Activated gamma-delta T cell treated with Interleukin-2 at 50 U/mL for 16 hours (primary cell): ENCODE data around the gene ZNF646.
A peak's percentile ranks its signal among the peaks of the same experiment; 100 is the strongest.

ENCODE experiments used
- DNase-seq: peaks from one replicate; pipeline ENCODE4 v3.0.0-alpha.2; 2020

Gene ZNF646, protein sequence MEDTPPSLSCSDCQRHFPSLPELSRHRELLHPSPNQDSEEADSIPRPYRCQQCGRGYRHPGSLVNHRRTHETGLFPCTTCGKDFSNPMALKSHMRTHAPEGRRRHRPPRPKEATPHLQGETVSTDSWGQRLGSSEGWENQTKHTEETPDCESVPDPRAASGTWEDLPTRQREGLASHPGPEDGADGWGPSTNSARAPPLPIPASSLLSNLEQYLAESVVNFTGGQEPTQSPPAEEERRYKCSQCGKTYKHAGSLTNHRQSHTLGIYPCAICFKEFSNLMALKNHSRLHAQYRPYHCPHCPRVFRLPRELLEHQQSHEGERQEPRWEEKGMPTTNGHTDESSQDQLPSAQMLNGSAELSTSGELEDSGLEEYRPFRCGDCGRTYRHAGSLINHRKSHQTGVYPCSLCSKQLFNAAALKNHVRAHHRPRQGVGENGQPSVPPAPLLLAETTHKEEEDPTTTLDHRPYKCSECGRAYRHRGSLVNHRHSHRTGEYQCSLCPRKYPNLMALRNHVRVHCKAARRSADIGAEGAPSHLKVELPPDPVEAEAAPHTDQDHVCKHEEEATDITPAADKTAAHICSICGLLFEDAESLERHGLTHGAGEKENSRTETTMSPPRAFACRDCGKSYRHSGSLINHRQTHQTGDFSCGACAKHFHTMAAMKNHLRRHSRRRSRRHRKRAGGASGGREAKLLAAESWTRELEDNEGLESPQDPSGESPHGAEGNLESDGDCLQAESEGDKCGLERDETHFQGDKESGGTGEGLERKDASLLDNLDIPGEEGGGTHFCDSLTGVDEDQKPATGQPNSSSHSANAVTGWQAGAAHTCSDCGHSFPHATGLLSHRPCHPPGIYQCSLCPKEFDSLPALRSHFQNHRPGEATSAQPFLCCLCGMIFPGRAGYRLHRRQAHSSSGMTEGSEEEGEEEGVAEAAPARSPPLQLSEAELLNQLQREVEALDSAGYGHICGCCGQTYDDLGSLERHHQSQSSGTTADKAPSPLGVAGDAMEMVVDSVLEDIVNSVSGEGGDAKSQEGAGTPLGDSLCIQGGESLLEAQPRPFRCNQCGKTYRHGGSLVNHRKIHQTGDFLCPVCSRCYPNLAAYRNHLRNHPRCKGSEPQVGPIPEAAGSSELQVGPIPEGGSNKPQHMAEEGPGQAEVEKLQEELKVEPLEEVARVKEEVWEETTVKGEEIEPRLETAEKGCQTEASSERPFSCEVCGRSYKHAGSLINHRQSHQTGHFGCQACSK (N-terminal part only)

GRCh38 chr16:31073970-31074813 lies at the start of gene ZNF646, which contains the start of gene ZNF668:
Gene ZNF646, plus strand, starts transcription at chr16:31074422. Its CDS starts 1,903 bp downstream, at chr16:31076325.
Gene ZNF668, minus strand, starts transcription at chr16:31074240. Its CDS starts 9,781 bp downstream, at chr16:31064459.
- DNase-seq, result peak; percentile 97

- no peak for DNase-seq
These were observed 48.9 kb upstream of the ZNF646 start for GRCh38 chr16:31025339-31025738.

GRCh38 chr16:31029272-31029671 lies 45.0 kb upstream of the ZNF646 start:
- DNase-seq, result no peak

DNA sequence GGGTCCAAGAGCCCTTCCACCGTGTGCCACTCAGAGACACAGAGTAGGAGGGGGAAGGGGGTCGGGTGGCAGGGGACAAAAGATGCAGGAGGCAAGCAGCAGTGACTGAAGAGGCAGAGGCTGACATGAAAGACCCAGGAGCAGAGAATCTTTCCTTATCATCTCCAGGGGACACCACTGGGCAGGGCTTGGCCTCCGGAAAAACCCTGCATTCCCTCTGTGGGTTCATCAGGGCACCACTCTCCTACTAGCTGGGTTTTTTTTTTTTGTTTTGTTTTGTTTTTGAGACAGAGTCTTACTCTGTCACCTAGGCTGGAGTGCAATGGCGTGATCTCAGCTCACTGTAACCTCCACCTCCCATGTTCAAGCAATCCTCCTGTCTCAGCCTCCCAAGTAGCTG lies 42.9 kb upstream of the ZNF646 start:
- no peak for DNase-seq

DNA sequence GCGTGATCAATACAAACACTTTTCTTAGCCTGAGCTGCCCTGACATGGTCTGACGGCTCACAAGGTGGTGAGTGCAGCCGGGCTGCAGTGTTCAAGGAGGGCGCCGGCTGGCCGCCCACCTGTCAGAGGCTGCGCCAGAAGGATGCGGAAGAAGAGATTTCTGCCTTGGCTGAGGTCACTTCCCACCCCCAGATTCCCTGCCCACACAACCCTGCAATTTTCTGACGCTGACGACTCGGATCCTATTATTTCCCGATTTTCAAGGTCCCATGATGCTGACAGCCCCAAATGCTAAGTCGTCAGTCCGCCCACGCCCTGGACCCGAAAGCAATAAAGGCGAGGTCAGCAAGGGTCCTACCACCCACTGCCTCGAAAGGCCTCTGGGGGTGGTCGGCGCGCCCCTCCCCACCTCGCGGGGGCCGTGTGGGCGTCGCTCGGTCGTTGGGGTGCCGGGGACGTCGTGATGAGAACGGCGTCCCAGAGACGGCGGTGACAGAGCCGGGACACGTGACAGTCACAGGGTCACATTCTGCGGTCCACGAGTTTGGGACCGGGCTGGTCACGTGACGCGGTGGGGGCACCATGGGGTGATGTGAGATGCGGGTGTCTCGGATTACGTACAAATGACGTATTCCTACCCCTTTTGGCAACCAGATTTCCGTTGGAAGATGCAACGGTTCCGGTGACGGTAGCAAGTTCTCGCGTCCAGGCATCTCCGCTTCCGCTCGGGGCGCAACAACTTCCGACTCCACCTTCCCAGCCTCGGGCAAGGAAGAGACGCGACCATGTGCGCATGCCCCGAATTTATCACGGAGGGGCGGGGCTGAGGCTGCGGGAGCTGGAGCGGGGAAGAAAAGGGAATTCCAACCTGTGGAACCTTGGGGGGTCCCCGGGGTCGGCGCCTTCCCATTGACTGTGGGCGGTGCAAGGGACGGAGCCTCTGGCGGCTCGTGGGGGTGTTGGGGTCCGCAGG lies 41.2 kb upstream of the ZNF646 start, which contains the start of gene STX4:
Gene STX4, plus strand, starts transcription at position 823 of the 973 bp plus-strand sequence. CDS start 248 bp downstream, outside the sequence.
- DNase-seq, result peak; percentile 96

DNA sequence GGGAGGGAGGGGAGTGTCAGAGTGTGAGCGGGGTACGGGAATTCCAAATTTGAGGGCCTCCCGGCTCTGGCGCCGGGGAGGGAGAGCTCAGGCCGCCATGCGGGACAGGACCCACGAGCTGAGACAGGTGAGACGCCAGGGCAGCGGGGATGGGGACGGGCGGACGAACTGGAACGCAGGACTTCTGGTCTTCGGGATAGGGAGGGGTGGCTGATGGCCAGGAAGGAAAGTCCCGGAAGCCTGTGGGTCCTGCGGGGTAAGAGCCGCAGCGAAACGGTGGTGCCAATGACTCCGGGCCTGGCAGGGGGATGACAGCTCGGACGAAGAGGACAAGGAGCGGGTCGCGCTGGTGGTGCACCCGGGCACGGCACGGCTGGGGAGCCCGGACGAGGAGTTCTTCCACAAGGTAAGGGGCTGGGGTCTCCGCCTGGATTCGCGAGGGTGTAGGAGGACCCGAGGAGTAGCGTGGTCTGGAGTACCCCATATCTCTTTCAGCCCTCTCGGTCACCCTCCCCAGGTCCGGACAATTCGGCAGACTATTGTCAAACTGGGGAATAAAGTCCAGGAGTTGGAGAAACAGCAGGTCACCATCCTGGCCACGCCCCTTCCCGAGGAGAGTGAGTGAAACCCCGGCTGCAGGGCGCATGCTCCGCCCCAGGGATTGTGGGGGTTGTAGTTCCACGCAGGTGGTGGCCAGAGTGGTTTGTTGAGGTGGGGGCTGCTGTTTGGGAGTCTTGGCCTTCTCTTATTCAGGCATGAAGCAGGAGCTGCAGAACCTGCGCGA lies 40.3 kb upstream of the ZNF646 start:
- DNase-seq, result peak; percentile 84

DNA sequence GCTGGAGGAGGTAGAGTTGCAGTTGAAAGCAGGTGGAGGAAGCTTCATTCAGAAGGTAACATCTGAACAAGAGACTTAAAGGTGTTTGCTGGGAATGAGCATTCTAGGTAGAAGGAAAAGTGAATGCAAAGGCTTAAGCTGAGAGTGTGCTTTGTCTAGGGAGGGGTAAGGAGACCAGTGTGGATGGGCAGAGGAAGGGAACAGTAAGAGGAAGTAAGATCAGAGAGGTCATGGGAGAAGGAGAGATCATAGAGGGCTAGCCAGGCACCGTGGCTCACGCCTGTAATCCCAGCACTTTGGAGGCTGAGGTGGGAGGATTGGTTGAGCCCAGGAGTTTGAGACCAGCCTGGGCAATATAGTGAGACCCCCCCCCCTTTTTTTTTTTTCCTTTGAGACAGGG lies 37.5 kb upstream of the ZNF646 start:
- DNase-seq, result no peak

DNA sequence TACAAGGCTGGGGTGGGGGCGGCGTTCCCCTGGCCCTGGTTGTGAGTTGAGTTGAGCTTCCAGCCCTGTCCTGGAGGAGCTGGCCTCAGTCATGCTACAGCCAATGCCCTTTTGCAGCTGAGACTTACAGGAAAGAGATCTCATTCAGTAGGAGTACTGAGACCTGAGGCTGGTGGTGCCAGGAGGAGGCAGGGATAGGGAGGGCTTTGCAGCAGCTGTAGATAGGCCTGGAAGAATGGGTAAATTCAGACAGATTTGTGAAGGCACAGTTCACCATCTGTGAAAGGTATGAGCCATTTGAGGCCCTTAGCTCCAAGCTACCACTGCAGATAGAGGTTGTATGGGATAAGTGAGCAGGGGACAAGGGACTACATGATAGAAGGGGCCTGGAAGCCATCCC lies 35.2 kb upstream of the ZNF646 start:
- DNase-seq, result no peak

DNA sequence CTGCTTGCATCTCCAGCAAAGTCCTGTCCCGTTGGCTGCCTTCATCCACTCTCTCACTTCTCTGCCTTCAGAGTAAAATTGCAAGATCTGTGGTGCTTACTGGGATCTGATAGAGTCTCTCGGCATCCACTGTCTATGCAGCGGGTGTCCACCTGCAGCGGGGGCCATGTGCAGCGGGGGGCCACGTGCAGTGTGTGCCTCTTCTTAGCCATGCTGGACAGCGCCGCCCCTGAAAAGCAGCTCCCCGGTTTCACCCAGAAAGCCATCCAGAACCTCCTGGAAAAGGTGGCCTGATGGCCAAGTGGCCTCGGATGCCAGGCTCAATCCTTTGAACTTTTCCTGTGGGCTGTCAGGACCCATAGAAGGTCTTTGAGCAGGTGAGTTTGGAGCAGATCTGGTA lies 31.4 kb upstream of the ZNF646 start:
- DNase-seq, result no peak

- no peak for DNase-seq
These were observed 30.9 kb upstream of the ZNF646 start for GRCh38 chr16:31043352-31043751.

- DNase-seq, result no peak
These were observed 30.2 kb upstream of the ZNF646 start for GRCh38 chr16:31043898-31044481.

DNA sequence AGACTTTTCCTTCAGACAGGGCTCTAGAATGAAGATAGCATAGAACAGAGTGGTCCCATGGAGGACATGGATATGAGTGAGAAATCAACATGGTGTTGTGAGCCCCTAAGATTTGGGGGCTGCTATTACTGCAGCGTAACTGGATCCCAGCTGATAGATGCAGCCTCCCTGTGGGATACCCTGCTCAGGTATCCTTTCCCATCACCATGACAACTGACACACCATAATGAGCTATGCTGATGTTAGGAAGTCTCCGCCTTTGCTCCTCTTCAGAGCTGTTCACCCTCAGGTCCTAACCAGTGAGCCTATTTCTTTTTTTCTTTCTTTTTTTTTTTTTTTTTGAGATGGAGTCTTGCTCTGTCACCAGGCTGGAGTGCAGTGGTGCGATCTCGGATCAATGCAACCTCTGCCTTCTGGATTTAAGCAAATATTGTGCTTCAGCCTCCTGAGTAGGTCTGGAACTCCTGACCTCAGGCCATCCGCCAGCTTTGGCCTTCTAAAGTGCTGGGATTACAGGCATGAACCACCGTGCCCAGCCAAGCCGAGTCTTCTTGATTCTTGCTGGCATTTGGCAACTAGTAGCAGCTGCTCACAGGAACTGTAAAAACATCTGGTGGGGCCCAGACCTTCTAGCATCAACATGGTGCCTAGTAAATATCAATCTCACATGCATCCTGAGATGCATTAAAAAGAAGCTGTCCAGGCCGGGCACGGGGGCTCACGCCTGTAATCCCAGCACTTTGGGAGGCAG lies 23.8 kb upstream of the ZNF646 start:
- no peak for DNase-seq

GRCh38 chr16:31052114-31052513 lies 22.1 kb upstream of the ZNF646 start:
- DNase-seq, result no peak

DNA sequence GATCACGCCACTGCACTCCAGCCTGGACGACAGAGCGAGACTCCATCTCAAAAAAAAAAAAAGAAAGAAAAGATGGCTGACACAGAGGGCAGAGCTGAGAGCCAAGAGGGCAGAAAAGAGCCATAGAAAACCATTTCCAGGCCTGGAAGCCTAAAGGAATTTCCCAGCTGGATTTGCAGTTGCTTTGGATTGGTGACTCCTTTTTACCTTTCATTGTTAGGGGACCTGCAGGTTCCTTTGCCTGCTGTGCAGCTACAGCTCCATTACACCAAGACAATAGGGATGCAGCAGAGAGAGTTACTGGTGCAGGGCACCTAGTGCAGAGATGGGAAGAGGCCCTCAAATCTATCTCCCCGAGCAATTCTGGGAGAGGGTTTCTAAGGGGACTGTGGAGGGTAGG lies 18.6 kb upstream of the ZNF646 start:
- DNase-seq, result no peak

DNA sequence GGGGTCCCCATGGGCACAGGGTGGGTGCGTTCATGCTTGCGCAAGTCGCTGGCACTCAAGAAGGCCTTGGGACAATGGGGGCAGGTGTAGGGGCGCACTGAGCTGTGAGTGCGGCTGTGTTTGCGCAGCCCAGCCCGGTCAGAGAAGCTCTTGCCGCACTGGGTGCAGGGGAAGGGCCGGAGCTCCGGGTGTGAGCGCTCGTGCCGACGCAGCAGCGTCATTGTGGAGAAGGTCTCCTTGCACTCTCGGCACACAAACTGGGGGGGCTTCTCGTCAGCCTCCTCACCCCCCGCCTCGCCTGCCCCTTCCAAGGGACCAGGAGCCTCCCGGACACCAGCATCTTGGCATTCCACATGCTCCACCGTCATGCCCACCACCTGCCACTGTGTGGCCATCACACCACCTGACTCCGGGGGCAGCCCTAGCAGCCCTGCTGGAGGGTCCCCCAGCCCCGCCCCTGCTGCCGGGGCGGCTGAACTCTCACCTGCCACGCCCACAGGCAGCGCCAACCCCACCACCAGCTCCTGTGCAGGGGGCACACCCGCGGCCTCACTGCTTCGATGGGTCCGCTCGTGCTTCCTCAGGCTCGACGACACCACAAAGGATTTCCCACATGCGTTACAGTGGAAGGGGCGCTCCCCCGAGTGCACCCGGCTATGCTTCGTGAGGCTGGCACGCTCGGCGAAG lies 13.0 kb upstream of the ZNF646 start:
- DNase-seq, result no peak

GRCh38 chr16:31061813-31062440 lies 12.3 kb upstream of the ZNF646 start:
- DNase-seq, result no peak

DNA sequence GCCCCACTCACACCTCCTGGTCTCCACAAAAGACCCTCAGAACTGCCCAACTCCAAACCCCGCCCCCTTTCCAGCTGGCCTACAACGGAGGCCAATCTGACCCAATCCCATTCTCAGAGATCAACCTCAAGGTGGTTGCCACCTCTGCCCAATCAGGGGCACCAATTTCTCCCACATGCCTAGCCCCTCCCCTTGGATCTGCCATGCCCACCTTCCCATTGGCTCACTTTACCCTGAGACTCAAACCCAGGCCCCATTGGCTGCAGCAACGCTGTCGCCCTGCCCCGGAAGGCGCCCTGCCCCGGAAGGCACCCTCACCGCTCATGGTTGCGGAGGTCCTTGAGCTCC lies 10.8 kb upstream of the ZNF646 start:
- no peak for DNase-seq
